Activated T-helper 17 cell treated with anti-CD3 and anti-CD28 coated beads, Interleukin-2, amount 50 U/mL, for 72 hours (primary cell): ENCODE measurements around the gene LDLRAD1. TPM values are rescaled to one million over a fixed set of nuclear protein-coding genes. Genes with fewer than 3 reads are reported as not detected.
"Not testable (repeated sequence)": the region's sequence is repeated elsewhere in the genome, so short reads cannot be mapped to it uniquely, and the experiment has no call there.

Experiments
- ATAC-seq: fragments of 150-1000 bp; cut with Tn5 transposase; replicated peaks from 2 replicates; pipeline ENCODE4 v1.10.0; 2021; ENCODE audit warnings: mild to moderate bottlenecking, moderate library complexity
- H3K27ac Mint-ChIP-seq: one replicate; pipeline ENCODE4 v1.8.0; 2022; ENCODE audit warnings: mixed read lengths
- H3K27me3 Mint-ChIP-seq: one replicate; pipeline ENCODE4 v1.8.0; 2022; ENCODE audit warnings: mixed read lengths
- H3K36me3 Mint-ChIP-seq: one replicate; pipeline ENCODE4 v1.8.0; 2022; ENCODE audit warnings: low read depth, mild to moderate bottlenecking, mixed read lengths
- H3K4me1 Mint-ChIP-seq: one replicate; pipeline ENCODE4 v1.8.0; 2022; ENCODE audit warnings: mixed read lengths
- H3K4me3 Mint-ChIP-seq: one replicate; pipeline ENCODE4 v1.8.0; 2022; ENCODE audit warnings: mild to moderate bottlenecking, mixed read lengths
- H3K9me3 Mint-ChIP-seq: one replicate; pipeline ENCODE4 v1.8.0; 2022; ENCODE audit warnings: mixed read lengths
- total RNA-seq, 2 donors: library from RNA; stranded (reverse); gene quantifications; one replicate each; pipeline ENCODE4 v1.2.3, GENCODE V29; 2022

The LDLRAD1 gene, protein sequence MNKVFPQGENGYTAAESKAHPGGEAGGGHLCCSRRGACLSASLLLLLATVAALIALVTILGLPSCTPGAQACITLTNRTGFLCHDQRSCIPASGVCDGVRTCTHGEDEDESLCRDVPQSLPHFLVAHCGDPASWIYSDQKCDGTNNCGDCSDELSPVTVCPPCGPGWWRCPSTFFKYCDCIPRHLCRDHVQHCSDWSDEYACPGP
- not detected for total RNA-seq

DNA sequence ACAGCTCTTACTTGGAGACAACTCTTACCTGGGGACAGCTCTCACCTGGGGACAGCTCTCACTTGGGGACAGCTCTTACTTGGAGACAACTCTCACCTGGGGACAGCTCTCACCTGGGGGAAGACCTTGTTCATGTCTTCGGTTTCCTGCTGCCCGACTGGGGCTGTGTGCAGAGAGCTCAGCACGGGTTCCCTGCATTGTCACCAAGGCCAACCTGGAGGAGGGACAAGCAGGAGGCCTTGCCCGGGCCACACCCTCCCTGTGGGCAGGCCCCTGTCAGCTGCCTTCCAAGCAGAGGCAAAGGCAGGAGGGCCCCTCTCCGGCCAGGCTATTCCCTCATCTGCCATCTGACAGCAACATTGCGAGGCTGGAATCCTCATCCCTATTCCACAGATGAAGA is at the start of gene LDLRAD1:
Gene LDLRAD1, minus strand, starts transcription at position 208 of the 400 bp plus-strand sequence. Its CDS starts 74 bp downstream, at position 134.
- Mint-ChIP-seq H3K4me3 (no peak within 1 kb of the TSS), H3K27ac (no peak within 1 kb of the TSS), H3K9me3 (no peaks in the 10 kb centered on the region), H3K36me3 (no peaks in the 10 kb centered on the region), H3K27me3 (peaks cover 5% of the 10 kb centered on the region), H3K4me1 (no peaks in the 10 kb centered on the region)
- ATAC-seq: no peak

DNA sequence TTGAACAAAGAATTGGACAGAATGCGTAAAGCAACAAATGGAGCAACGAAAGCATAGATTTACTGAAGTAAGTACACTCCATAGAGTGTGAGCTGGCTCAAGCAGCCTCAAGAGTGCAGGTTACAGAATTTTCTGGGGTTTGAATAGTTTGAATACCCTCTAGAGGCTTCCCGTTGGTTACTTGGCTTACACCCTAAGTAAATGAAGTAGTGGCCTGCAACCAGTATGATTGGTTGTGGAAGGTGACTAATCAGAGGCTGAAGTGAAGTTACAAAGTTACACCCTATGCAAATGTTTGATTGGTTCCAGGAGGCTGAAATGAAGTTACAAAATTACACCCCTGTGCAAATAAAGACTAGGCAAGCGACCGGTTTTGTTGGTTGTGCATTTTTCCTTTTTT is 46.3 kb upstream of the LDLRAD1 start:
- H3K27ac Mint-ChIP-seq: no peak overlapping the region
- ATAC-seq: no peak
- no peaks in the 10 kb centered on the region for H3K27me3 Mint-ChIP-seq
- H3K9me3 Mint-ChIP-seq: no peaks in the 10 kb centered on the region
- peaks cover 7% of the 10 kb centered on the region for H3K4me1 Mint-ChIP-seq
- no peak overlapping the region for H3K4me3 Mint-ChIP-seq
- peaks cover 6% of the 10 kb centered on the region for H3K36me3 Mint-ChIP-seq

DNA sequence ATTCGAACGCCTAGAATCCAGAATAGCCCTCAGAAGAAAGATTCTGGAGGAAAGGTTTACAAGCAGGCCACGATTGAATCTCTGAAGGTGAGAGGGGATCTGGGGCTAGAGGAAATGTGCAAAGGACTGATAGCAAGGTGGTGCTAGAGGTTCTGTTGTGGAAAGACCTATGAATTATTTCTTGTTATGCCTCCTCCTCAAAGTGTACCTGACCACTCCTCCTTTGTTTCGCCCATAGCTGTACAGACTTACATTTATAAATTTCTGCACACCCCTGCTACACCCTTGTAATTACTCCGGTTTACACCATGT is 36.4 kb upstream of the LDLRAD1 start:
- no peaks in the 10 kb centered on the region for H3K9me3 Mint-ChIP-seq
- H3K27ac Mint-ChIP-seq: no peak overlapping the region
- ATAC-seq: no peak
- no peaks in the 10 kb centered on the region for H3K27me3 Mint-ChIP-seq
- peaks cover 24% of the 10 kb centered on the region for H3K4me1 Mint-ChIP-seq
- H3K36me3 Mint-ChIP-seq: peaks cover 39% of the 10 kb centered on the region
- no peak overlapping the region for H3K4me3 Mint-ChIP-seq

DNA sequence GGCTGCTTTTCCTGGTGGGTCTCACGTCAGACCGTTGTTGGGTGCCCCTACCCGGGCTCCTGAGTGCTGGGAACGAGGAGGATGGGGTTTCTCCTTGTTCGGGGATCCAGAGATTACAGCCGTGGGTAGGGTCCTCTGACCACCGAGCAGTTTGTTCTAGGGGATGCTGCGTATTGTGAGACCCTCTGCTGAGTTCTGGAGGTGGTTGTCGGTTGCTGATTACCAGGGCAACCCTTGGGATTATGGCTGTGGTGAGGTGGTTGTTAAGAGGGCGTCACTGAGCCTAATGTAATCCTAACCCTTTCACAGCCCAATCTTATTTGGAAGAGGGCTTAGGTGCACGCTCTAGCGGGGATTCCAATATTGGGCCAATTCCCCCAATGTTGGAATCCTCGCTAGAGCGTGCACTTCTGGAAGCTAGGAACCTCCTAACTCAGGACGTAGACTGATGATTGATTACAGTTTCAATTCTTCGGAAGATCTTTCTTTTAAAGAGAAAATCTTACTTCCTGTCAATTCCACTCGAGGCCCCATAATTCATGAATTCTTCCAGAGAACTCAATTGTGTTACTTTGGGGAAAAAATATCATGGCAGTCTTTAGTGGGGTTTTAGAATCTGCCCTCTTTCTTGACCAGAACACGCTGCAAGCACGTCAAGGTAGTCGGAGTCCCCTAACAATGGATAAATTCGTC is 35.9 kb upstream of the LDLRAD1 start:
- no peak for ATAC-seq
- Mint-ChIP-seq H3K27ac (no peak overlapping the region), H3K27me3 (no peaks in the 10 kb centered on the region), H3K4me1 (peaks cover 24% of the 10 kb centered on the region), H3K9me3 (no peaks in the 10 kb centered on the region), H3K4me3 (no peak overlapping the region), H3K36me3 (peaks cover 34% of the 10 kb centered on the region)

DNA sequence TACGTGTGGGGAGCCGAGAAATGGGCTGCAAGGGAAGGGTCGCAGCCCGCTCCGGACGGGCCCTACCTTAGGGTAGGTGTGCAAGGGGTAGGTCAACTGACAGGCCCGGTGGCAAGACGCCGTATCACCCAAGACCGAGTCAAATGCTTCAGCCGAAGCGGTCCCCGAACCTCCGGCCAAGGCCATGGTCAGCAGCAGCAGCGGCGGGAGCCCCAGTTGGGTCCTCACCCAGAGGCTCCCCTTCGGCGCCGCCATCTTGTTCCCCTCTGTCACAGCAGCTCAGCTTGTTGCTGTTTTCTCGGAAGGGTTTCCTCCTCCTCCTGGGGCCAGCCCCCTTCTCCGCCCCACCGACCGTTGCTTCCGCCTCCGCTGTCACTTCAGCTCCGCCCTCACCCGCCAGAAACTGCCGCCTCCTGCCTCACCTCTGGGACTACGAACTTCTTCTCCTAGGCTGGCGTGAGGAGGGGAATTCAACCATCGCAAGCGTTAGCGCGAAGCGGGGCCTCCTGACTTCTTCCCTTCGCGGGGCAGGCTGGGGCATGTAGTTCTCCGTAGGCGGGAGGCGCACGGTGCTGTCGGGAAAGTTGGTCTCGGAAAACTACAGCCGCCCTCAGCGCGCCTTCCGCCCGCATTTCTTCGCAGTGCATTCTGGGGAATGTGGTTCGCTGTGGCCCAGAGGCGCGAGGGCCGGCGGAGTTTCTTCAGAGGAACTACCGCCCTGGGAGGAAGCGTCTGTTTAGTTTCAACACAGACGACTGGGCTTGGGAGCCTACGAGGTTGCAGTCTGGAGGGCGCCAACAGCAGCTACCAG is 35.2 kb upstream of the LDLRAD1 start, which contains the start of the genes TCEANC2 and TMEM59:
Gene TCEANC2, plus strand, starts transcription at position 675 of the 811 bp plus-strand sequence. CDS start 815 bp downstream, outside the sequence.
Gene TMEM59, minus strand, starts transcription at position 271 of the 811 bp plus-strand sequence. Its CDS starts 16 bp downstream, at position 255.
- ATAC-seq: peak; percentile 95
- H3K4me3 Mint-ChIP-seq: no peak within 1 kb of the TSS
- no peaks in the 10 kb centered on the region for H3K27me3 Mint-ChIP-seq
- H3K4me1 Mint-ChIP-seq: peaks cover 24% of the 10 kb centered on the region
- no peaks in the 10 kb centered on the region for H3K9me3 Mint-ChIP-seq
- H3K27ac Mint-ChIP-seq: no peak within 1 kb of the TSS
- peaks cover 27% of the 10 kb centered on the region for H3K36me3 Mint-ChIP-seq

DNA sequence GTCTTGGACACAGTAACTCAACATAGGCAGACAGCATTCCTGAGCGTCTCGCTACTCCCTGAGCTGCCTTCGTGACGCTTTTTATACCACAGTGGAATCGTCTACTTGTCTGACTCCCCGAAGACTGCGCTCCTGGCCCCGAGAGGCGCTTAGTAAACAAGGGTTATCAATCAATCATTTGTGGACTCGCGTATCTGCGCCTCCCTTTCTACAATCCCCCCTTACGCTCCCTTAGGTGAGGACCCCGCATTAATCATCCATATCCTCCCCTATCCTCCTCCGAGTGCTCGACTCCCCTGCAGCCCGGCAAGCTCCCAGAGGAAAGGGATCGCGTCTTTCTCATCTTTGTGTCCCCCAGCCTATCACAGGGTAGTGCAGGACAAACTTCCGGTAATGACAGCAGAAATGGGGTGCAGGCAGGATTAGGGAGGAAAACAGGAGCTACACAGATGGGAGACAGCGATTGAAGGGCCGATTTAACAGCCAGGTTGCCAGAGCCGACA is 34.5 kb upstream of the LDLRAD1 start:
- Mint-ChIP-seq H3K4me1 (peaks cover 19% of the 10 kb centered on the region), H3K4me3 (no peak overlapping the region), H3K36me3 (peaks cover 24% of the 10 kb centered on the region), H3K27me3 (no peaks in the 10 kb centered on the region), H3K9me3 (no peaks in the 10 kb centered on the region), H3K27ac (no peak overlapping the region)
- peak; percentile 38 for ATAC-seq

DNA sequence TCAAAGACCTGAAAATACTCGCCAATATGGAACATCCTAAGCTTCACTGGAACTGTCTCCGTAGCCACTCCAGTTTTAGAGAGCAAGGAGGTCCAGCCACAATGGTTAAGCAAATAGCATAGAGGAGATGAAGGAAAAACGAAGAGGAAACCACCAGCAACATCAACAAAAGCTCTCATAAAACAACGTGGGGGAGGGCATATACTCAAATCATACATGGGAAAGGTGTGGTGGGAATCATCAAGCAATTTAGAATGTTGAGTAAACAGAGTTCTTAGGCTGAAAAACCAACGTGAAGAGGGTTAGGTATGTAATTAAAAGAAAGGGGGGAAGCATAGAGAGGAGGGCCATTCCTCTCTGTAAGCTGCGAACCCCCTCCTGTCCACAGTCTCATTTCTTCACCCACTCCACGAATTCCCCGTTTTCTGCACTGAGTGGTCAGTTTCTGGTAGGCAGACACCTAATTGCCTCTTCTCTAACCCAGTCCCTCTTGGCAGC is 34.0 kb upstream of the LDLRAD1 start:
- H3K27me3 Mint-ChIP-seq: no peaks in the 10 kb centered on the region
- peaks cover 21% of the 10 kb centered on the region for H3K4me1 Mint-ChIP-seq
- H3K36me3 Mint-ChIP-seq: peaks cover 24% of the 10 kb centered on the region
- no peak overlapping the region for H3K27ac Mint-ChIP-seq
- no peaks in the 10 kb centered on the region for H3K9me3 Mint-ChIP-seq
- no peak overlapping the region for H3K4me3 Mint-ChIP-seq
- no peak for ATAC-seq

DNA sequence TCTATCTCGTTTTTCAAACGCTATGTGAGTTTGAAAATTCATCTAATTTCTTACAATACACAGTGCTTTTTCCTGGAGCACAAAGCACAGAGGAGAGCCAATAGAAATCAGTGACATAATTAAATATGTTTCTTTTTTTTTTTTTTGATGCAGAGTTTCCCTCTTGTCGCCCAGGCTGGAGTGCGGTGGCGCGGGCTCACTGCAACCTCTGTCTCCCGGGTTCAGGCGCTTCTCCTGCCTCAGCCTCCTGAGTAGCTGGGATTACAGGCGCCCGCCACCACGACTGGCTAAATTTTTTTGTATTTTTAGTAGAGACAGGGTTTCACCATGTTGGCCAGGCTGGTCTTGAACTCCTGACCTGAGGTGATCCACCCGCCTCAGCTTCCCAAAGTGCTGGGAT is 32.4 kb upstream of the LDLRAD1 start:
- Mint-ChIP-seq H3K36me3 (peaks cover 28% of the 10 kb centered on the region), H3K4me1 (peaks cover 12% of the 10 kb centered on the region)
- H3K4me3 Mint-ChIP-seq, H3K27ac Mint-ChIP-seq, H3K9me3 Mint-ChIP-seq, H3K27me3 Mint-ChIP-seq, ATAC-seq: not testable (repeated sequence)

DNA sequence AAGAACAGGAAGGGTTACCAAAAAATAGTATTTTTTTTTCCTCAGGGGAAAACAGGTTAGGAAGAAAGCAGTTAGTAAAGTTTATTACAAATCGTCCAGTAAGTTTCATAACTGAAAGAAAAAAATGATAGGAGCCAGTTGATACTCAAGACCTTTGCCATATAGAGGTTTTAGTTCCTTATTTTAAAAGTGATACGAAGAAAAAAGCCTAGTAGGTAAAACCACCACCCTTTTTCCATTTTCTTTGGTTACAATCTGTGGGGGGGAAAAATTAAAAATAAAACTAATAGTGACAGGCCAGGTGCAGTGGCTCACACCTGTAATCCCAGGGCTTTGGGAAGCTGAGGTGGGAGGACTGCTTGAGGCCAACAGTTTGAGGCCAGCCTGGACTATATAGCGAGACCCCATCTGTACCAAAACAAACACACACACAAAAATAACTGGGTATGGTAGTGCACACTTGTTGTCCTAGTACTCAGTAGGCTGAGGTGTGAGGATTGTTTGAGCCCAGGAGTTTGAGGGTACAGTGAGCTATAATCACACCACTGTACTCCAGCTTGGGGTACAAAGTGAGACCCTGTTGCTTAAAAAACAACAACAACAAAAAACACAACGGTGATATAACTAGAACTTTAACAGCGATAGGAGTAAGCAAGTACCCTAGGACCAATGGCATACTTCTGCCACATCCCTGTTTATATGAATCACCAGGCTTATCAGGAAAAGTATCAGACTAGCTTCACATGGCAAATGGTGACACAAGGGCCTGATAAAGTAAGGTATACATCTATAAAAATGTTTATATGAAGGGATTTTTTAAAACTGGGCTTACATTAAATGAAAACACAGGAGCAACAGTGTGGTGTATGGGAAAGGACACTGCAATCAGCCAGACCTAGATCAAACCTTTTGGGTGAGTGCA is 29.7 kb upstream of the LDLRAD1 start:
- H3K27me3 Mint-ChIP-seq: no peaks in the 10 kb centered on the region
- H3K4me1 Mint-ChIP-seq: peaks cover 6% of the 10 kb centered on the region
- H3K27ac Mint-ChIP-seq: no peak overlapping the region
- H3K36me3 Mint-ChIP-seq: peaks cover 56% of the 10 kb centered on the region
- H3K9me3 Mint-ChIP-seq: no peaks in the 10 kb centered on the region
- ATAC-seq: no peak
- peak overlapping the region; percentile 14 for H3K4me3 Mint-ChIP-seq

DNA sequence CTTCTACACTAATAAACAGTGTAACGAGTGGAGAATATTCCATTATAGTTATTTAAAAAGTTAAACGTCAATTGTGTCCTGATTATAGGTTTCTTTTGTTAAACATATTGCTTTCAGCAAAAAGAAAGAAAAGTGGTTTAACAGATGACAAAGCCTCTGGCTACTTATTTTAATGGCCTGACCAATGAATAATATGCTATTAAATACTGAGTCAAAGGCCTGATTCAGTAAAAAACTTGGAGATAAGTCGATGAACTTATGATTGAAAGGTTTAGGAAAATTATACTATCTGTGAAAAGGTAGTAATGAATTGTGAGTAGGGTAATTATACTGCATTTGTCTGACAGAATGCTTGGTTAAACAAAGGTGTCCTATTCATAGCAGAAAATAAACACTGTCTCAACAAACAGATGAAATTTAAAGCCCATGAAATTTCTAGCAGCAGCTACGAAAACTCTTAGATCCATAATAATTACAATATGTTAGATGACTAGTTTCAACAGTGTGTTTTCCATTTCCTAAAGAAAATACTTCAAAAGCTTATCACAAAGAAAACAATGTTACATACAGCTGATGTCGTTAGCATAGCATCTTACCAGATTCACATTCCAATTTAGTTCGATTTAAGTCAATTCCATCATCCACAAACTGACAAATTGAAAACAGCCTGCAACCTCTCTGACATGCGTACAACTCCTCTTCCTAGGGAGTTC is 28.8 kb upstream of the LDLRAD1 start:
- Mint-ChIP-seq H3K27ac (no peak overlapping the region), H3K36me3 (peaks cover 64% of the 10 kb centered on the region), H3K9me3 (no peaks in the 10 kb centered on the region), H3K4me3 (peak overlapping the region; percentile 14), H3K4me1 (peaks cover 6% of the 10 kb centered on the region), H3K27me3 (no peaks in the 10 kb centered on the region)
- no peak for ATAC-seq

DNA sequence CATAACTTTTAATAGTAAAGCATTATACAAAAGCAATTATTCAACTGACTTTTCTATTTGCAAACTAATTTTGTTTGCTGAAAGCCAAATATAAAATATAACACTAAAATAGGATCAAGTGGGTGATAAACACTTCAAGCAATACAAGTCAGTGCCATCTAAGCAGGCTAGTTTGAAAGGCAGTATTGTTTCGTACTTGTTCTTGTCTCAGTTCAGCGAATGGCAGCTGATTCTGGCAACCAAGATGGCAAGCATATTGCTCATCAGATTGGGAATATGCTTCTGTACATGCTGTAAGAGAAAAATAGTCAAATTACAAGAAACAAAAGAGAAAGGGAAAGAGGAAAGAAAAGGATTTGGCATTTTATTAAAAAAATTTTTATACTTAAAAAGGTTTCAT is 27.5 kb upstream of the LDLRAD1 start:
- peaks cover 73% of the 10 kb centered on the region for H3K36me3 Mint-ChIP-seq
- no peak overlapping the region for H3K4me3 Mint-ChIP-seq
- no peak overlapping the region for H3K27ac Mint-ChIP-seq
- H3K4me1 Mint-ChIP-seq: peaks cover 6% of the 10 kb centered on the region
- H3K9me3 Mint-ChIP-seq: no peaks in the 10 kb centered on the region
- no peak for ATAC-seq
- H3K27me3 Mint-ChIP-seq: no peaks in the 10 kb centered on the region

DNA sequence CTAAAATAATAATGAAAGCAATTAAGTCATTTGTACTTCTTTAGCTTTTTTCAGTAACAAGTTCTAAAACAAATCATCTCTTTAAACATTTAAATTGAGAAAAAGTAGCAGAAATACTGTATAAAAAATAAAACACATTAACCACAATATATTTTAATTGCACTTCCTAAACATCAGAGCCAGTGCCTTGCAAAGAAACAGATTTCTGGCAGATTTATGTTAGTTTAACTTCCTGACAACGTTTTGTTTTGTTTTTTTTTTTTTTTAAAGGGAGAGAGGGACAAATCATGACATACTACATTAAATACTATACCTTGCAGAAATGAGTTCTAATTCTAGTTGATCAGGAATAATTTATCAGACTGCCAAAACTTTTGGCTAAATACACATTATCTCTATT is 23.8 kb upstream of the LDLRAD1 start:
- no peak for ATAC-seq
- peaks cover 100% of the 10 kb centered on the region for H3K36me3 Mint-ChIP-seq

DNA sequence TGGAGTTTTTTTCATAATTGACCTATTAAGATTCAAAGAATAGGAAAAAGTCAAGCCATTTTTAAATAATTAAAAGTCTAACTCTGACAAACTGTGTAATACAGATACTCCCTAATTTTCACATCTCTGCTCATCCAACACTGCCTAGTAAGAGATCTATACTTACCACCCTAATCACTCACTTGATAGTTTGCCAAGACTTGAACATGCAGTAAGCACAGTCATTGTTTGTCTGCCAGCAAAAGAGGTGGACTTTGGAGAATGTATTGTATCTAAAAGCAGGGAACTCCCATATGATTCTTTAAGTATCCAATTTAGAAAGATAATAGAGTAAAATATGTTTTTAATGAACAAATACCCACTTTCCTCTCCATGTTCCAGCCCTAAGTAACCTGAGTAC is 19.5 kb upstream of the LDLRAD1 start:
- H3K4me1 Mint-ChIP-seq: no peaks in the 10 kb centered on the region
- H3K4me3 Mint-ChIP-seq: no peak overlapping the region
- no peaks in the 10 kb centered on the region for H3K9me3 Mint-ChIP-seq
- ATAC-seq: no peak
- H3K27ac Mint-ChIP-seq: no peak overlapping the region
- peaks cover 100% of the 10 kb centered on the region for H3K36me3 Mint-ChIP-seq
- H3K27me3 Mint-ChIP-seq: no peaks in the 10 kb centered on the region

More for the DNA sequence above, 23.8 kb upstream of the LDLRAD1 start:
- Mint-ChIP-seq H3K27me3 (no peaks in the 10 kb centered on the region), H3K27ac (no peak overlapping the region), H3K9me3 (no peaks in the 10 kb centered on the region), H3K4me3 (no peak overlapping the region), H3K4me1 (no peaks in the 10 kb centered on the region)
